H1 (cell line): ENCODE data around the gene RARRES2. TPM values are rescaled to one million over a fixed set of nuclear protein-coding genes. Genes with fewer than 3 reads are reported as not detected.

Source experiments
- CTCF ChIA-PET: fragments of 300-600 bp; sonication (Branson Sonifier 250); formaldehyde crosslinking; loops from one replicate; lab custom pipeline; 2021; ENCODE audit not compliant: partially characterized antibody; lab: Charles Lee
- POLR2A ChIA-PET: fragments of 300-600 bp; sonication (Branson Sonifier 250); formaldehyde crosslinking; loops from one replicate; lab custom pipeline; 2021; ENCODE audit warnings: inconsistent platforms; ENCODE audit not compliant: partially characterized antibody; lab: Charles Lee
- DNase-seq, 2 experiments: peaks; one replicate each; pipeline versions ENCODE4 v3.0.0 to v3.0.0-alpha.2; 2010 to 2022; ENCODE audit warnings: low spot score in 2 of 2, low read depth in 1 of 2, mixed read lengths in 1 of 2
- FAIRE-seq: peaks from 2 replicates; lab custom pipeline; 2011; peaks lifted over from hg19 to GRCh38; lab: Jason Lieb, UNC
- H2AFZ ChIP-seq: 2 replicates; pipeline ENCODE4 v1.8.1; 2012; ENCODE audit warnings: low read length, inconsistent platforms
- H2AK5ac ChIP-seq: 2 replicates; pipeline ENCODE4 v1.6.1; 2013; ENCODE audit warnings: low read depth, low read length
- H2BK120ac ChIP-seq: replicated peaks from 2 replicates; pipeline ENCODE3; 2013; ENCODE audit warnings: low read depth, low read length, inconsistent platforms
- H2BK12ac ChIP-seq: 2 replicates; pipeline ENCODE4 v1.6.1; 2013; ENCODE audit warnings: low read depth, low read length
- H2BK15ac ChIP-seq: 2 replicates; pipeline ENCODE4 v1.6.1; 2013; ENCODE audit warnings: low read length
- H2BK20ac ChIP-seq: 2 replicates; pipeline ENCODE4 v1.6.1; 2013; ENCODE audit warnings: low read length
- H2BK5ac ChIP-seq: 2 replicates; pipeline ENCODE4 v1.6.1; 2013; ENCODE audit warnings: low read depth, low read length
- H3K14ac ChIP-seq: 2 replicates; pipeline ENCODE4 v1.6.1; 2013; ENCODE audit warnings: inconsistent platforms; ENCODE audit not compliant: insufficient read length
- H3K18ac ChIP-seq: 2 replicates; pipeline ENCODE4 v1.6.1; 2013; ENCODE audit warnings: low read length; ENCODE audit errors: extremely low read depth
- H3K23ac ChIP-seq: 2 replicates; pipeline ENCODE4 v1.6.1; 2013; ENCODE audit warnings: inconsistent platforms; ENCODE audit not compliant: insufficient read length
- H3K23me2 ChIP-seq: 2 replicates; pipeline ENCODE4 v1.6.1; 2013; ENCODE audit warnings: low read depth, low read length
- H3K27ac ChIP-seq: 2 replicates; pipeline ENCODE4 v1.6.1; 2011; ENCODE audit warnings: low read depth, low read length, inconsistent platforms
- H3K27me3 ChIP-seq, 4 experiments: replicated peaks in 1 of 4; 1 replicate in 1 of 4; 2 replicates in 3 of 4; pipeline versions ENCODE4 v1.6.1 to v1.8.1; 2011 to 2013; ENCODE audit warnings: low read length in 3 of 4, mild to moderate bottlenecking in 3 of 4, inconsistent platforms in 2 of 4, mixed read lengths in 2 of 4, moderate library complexity in 1 of 4; ENCODE audit not compliant: control insufficient read depth in 3 of 4, insufficient read depth in 3 of 4; ENCODE audit errors: extremely low read depth in 1 of 4
- H3K36me3 ChIP-seq, 4 experiments: 2 replicates each; pipeline versions ENCODE4 v1.6.1 to v1.8.1; 2011 to 2013; ENCODE audit warnings: mild to moderate bottlenecking in 4 of 4, low read length in 3 of 4, moderate library complexity in 2 of 4, control low read depth in 1 of 4, inconsistent platforms in 1 of 4; ENCODE audit not compliant: insufficient read depth in 4 of 4, control insufficient read depth in 2 of 4
- H3K4ac ChIP-seq: replicated peaks from 2 replicates; pipeline ENCODE3; 2013; ENCODE audit warnings: low read length, low read depth, mixed read lengths, inconsistent platforms; ENCODE audit not compliant: insufficient read length
- H3K4me1 ChIP-seq, 4 experiments: replicated peaks in 1 of 4; 1 replicate in 1 of 4; 2 replicates in 3 of 4; pipeline versions ENCODE4 v1.6.1 to v1.8.1; 2011 to 2013; ENCODE audit warnings: low read length in 3 of 4, inconsistent platforms in 2 of 4, mixed read lengths in 1 of 4; ENCODE audit not compliant: insufficient read depth in 4 of 4, control insufficient read depth in 3 of 4
- H3K4me2 ChIP-seq, 2 experiments: 2 replicates each; pipeline versions ENCODE4 v1.6.1 to v1.8.1; 2011 to 2013; ENCODE audit warnings: low read depth in 2 of 2, low read length in 2 of 2, control low read depth in 1 of 2, inconsistent platforms in 1 of 2, mild to moderate bottlenecking in 1 of 2; ENCODE audit not compliant: insufficient read depth in 1 of 2
- H3K4me3 ChIP-seq, 4 experiments: fragments of 200-600, 300-600 bp in 1 of 4; sonication (generic), shearing (Covaris generic), sonication (Bioruptor Twin) in 1 of 4; 2 replicates each; pipeline versions ENCODE4 v1.5.1 to v1.8.1; 2011 to 2016; ENCODE audit warnings: low read length in 4 of 4, low read depth in 3 of 4, control low read depth in 2 of 4, inconsistent platforms in 2 of 4, mild to moderate bottlenecking in 2 of 4, mixed read lengths in 1 of 4, moderate library complexity in 1 of 4; ENCODE audit not compliant: insufficient read depth in 2 of 4; ENCODE audit errors: extremely low read depth in 1 of 4
- H3K56ac ChIP-seq: replicated peaks from 2 replicates; pipeline ENCODE3; 2013; ENCODE audit warnings: low read depth, mild to moderate bottlenecking, mixed read lengths, low read length, inconsistent platforms; ENCODE audit not compliant: insufficient read length
- H3K79me1 ChIP-seq: 2 replicates; pipeline ENCODE4 v1.6.1; 2013; ENCODE audit warnings: low read depth, low read length, control low read depth
- H3K79me2 ChIP-seq, 2 experiments: 2 replicates each; pipeline versions ENCODE4 v1.6.1 to v1.8.1; 2012 to 2013; ENCODE audit warnings: low read length in 2 of 2, mild to moderate bottlenecking in 2 of 2, inconsistent platforms in 1 of 2; ENCODE audit not compliant: insufficient read depth in 2 of 2, control insufficient read depth in 1 of 2
- H3K9ac ChIP-seq, 4 experiments: replicated peaks in 1 of 4; 1 replicate in 1 of 4; 2 replicates in 3 of 4; pipeline versions ENCODE4 v1.6.1 to v1.8.1; 2011 to 2013; ENCODE audit warnings: low read depth in 3 of 4, low read length in 3 of 4, control low read depth in 2 of 4, mild to moderate bottlenecking in 2 of 4, moderate library complexity in 2 of 4, inconsistent platforms in 1 of 4; ENCODE audit errors: extremely low read depth in 1 of 4
- H3K9me3 ChIP-seq, 2 experiments: 2 replicates each; pipeline versions ENCODE4 v1.6.1 to v1.8.1; 2012 to 2013; ENCODE audit warnings: mild to moderate bottlenecking in 2 of 2, moderate library complexity in 2 of 2, control low read depth in 1 of 2, inconsistent platforms in 1 of 2, low read depth in 1 of 2, low read length in 1 of 2, mixed read lengths in 1 of 2; ENCODE audit not compliant: insufficient read depth in 2 of 2
- H4K20me1 ChIP-seq, 2 experiments: replicated peaks in 1 of 2; 2 replicates each; pipeline versions ENCODE3 to v1.8.1; 2011 to 2013; ENCODE audit warnings: inconsistent platforms in 2 of 2, low read length in 2 of 2, mild to moderate bottlenecking in 1 of 2; ENCODE audit not compliant: insufficient read depth in 2 of 2, control insufficient read depth in 1 of 2
- H4K5ac ChIP-seq: 2 replicates; pipeline ENCODE4 v1.6.1; 2013; ENCODE audit warnings: low read length, low read depth, mixed read lengths, inconsistent platforms; ENCODE audit not compliant: insufficient read length
- H4K8ac ChIP-seq: 2 replicates; pipeline ENCODE4 v1.8.0; 2013; ENCODE audit warnings: mild to moderate bottlenecking, moderate library complexity, low read length, inconsistent platforms; ENCODE audit not compliant: insufficient read depth; ENCODE audit errors: extremely low read depth
- H4K91ac ChIP-seq: replicated peaks from 2 replicates; pipeline ENCODE3; 2013; ENCODE audit warnings: low read length, mixed read lengths, inconsistent platforms; ENCODE audit not compliant: insufficient read length
- ATF3 ChIP-seq: IDR thresholded peaks from 2 replicates; pipeline ENCODE4 v1.6.1; 2011; ENCODE audit warnings: low read depth, mild to moderate bottlenecking, low read length; ENCODE audit not compliant: insufficient read depth
- BRCA1 ChIP-seq: IDR thresholded peaks from 2 replicates; pipeline ENCODE4 v1.6.1; 2012; ENCODE audit warnings: low read depth, low read length, improper control_type of control experiment
- HDAC6 ChIP-seq: IDR thresholded peaks from one replicate; pipeline ENCODE4 v1.7.1; 2012; ENCODE audit warnings: low read depth, mild to moderate bottlenecking, inconsistent platforms, low read length, moderate library complexity
- MAFK ChIP-seq: IDR thresholded peaks from 2 replicates; pipeline ENCODE4 v1.6.1; 2012; ENCODE audit warnings: low read depth, mild to moderate bottlenecking, improper control_type of control experiment, low read length
- MAX ChIP-seq: IDR thresholded peaks from 2 replicates; pipeline ENCODE4 v1.6.1; 2012; ENCODE audit warnings: inconsistent platforms
- PHF8 ChIP-seq: fragments of 200-600 bp; sonication (generic); conservative IDR thresholded peaks from 2 replicates; pipeline ENCODE4 v1.7.1; 2012; ENCODE audit warnings: low read depth, mild to moderate bottlenecking, inconsistent platforms, low read length, moderate library complexity
- RAD21 ChIP-seq, 2 experiments: IDR thresholded peaks in 1 of 2; conservative IDR thresholded peaks in 1 of 2; 2 replicates each; pipeline ENCODE4 v1.6.1; 2011; ENCODE audit warnings: low read depth in 2 of 2, low read length in 2 of 2, improper control_type of control experiment in 1 of 2, inconsistent platforms in 1 of 2, mild to moderate bottlenecking in 1 of 2, moderate library complexity in 1 of 2
- RFX5 ChIP-seq: IDR thresholded peaks from 2 replicates; pipeline ENCODE4 v1.6.1; 2011; ENCODE audit warnings: low read depth, low read length, improper control_type of control experiment, borderline replicate concordance
- RNF2 ChIP-seq: fragments of 200-900, 300-1000 bp; sonication (generic); IDR thresholded peaks from 2 replicates; pipeline ENCODE4 v1.7.1; 2016; ENCODE audit warnings: borderline replicate concordance, low read depth, mild to moderate bottlenecking, antibody characterized with exemption, low read length; ENCODE audit not compliant: poor library complexity, severe bottlenecking; ENCODE audit errors: missing control alignments
- SP2 ChIP-seq: IDR thresholded peaks from 2 replicates; pipeline ENCODE4 v1.6.1; 2012; ENCODE audit warnings: mild to moderate bottlenecking, low read length, inconsistent platforms
- TCF12 ChIP-seq: IDR thresholded peaks from 2 replicates; pipeline ENCODE4 v1.6.1; 2011; ENCODE audit warnings: low read depth, mild to moderate bottlenecking, low read length
- WGBS, 2 experiments: shearing (Covaris generic) in 1 of 2; methylation state at CpG; one replicate each; pipeline versions ENCODE4 v1.1.6 to v1.1.7; 2013 to 2015; ENCODE audit warnings: low lambda C conversion rate in 2 of 2, mixed read lengths in 2 of 2, inconsistent platforms in 1 of 2, low coverage in 1 of 2, missing lambda C conversion rate in 1 of 2; ENCODE audit not compliant: insufficient replicate concordance in 2 of 2, insufficient coverage in 1 of 2, insufficient read length in 1 of 2; ENCODE audit errors: extremely low coverage in 1 of 2, missing lambda C conversion rate in 1 of 2; 5-methylcytosine and 5-hydroxymethylcytosine counted together
- polyA plus RNA-seq, 7 experiments: library from polyadenylated mRNA; depleted of rRNA in 3 of 7; stranded (reverse) in 5 of 7; unstranded in 2 of 7; fragments of >200 nt in 5 of 7; fragments of 200-250 nt in 2 of 7; gene quantifications; 1 replicate in 5 of 7; 2 replicates in 1 of 7; 4 replicates in 1 of 7; pipeline versions ENCODE4 v1.2.1 to v1.2.3, GENCODE V29; 2011 to 2013; ENCODE audit warnings: missing spikeins in 2 of 7, mixed read lengths in 2 of 7
- total RNA-seq: library from RNA; stranded (reverse); fragmentation: NEBNext Ultra II Directional; extraction: Animal tissue kit (Norgen Biotek cat#: 25700); gene quantifications from 2 replicates; pipeline ENCODE4 v1.2.1, GENCODE V29; 2021

Gene RARRES2
- total and polyA plus RNA-seq, 2 of the 8 experiments (the other 6 are each of a cell fraction or from before 2014, with no cell fraction given) = 254 to 441 TPM

GRCh38 chr7:150313870-150314269, 27.6 kb downstream of the RARRES2 start:
- peaks cover 0 to 4% (median 0%) of the 10 kb centered on the region in 4 experiments; a peak in 2 of 7 replicates for H3K27me3 ChIP-seq
- H3K79me1 ChIP-seq = no peaks in the 10 kb centered on the region
- no peak overlapping the region for H3K9ac ChIP-seq
- H3K9me3 ChIP-seq = no peaks in the 10 kb centered on the region
- DNase-seq (no peak), FAIRE-seq (no peak)
- no peak overlapping the region for H4K8ac ChIP-seq
- no peak overlapping the region for H3K23ac ChIP-seq
- H4K91ac ChIP-seq = peak overlapping the region; percentile 67
- H3K4me2 ChIP-seq = no peak overlapping the region; a peak in 1 of 4 replicates
- no peak overlapping the region for H2BK120ac ChIP-seq
- H3K79me2 ChIP-seq = no peaks in the 10 kb centered on the region
- no peak overlapping the region for H3K4me3 ChIP-seq
- no peak overlapping the region; the same call in 1 of the 2 replicates for H2BK20ac ChIP-seq
- H3K14ac ChIP-seq = no peak overlapping the region
- no peak overlapping the region; the same call in 1 of the 2 replicates for H2BK12ac ChIP-seq
- H3K18ac ChIP-seq = no peak overlapping the region
- H3K23me2 ChIP-seq = no peaks in the 10 kb centered on the region; the same call in 1 of the 2 replicates
- H3K36me3 ChIP-seq = no peaks in the 10 kb centered on the region
- H3K56ac ChIP-seq = no peak overlapping the region
- H4K5ac ChIP-seq = no peak overlapping the region
- no peak overlapping the region for H3K27ac ChIP-seq
- peaks cover 0 to 22% (median 11%) of the 10 kb centered on the region in 4 experiments; a peak in 6 of 7 replicates for H3K4me1 ChIP-seq
- CTCF ChIA-PET = interaction anchor here (0.9 to 2.1 kb wide), 11 partner anchors 10 to 135 kb away, joined by 3 to 7 read pairs (median 3); partner anchors contain the start of genes ACTR3C and LRRC61
- POLR2A ChIA-PET = interaction anchor here (1.0 kb wide), 2 partner anchors 55 to 56 kb away, joined by 3 to 4 read pairs; partner anchors contain the start of gene REPIN1
- no peak overlapping the region for H3K4ac ChIP-seq
- WGBS, 2 experiments = 90% methylated on average over 6 of the region's 6 CpGs; no CpG with 5 or more reads in 1 of the 2 experiments
- TF ChIP-seq RFX5 = no peak
- TF ChIP-seq SP2 = no peak
- TF ChIP-seq RNF2 = no peak
- TF ChIP-seq ATF3 = no peak
- no peak for TF ChIP-seq BRCA1
- TF ChIP-seq MAFK = no peak
- TF ChIP-seq RAD21 (IDR thresholded peaks at IDR 0.05 in 1 of 2, conservative IDR thresholded peaks at IDR 0.05 in 1 of 2; ENCODE audit: low read depth in 2 of 2, low read length in 2 of 2) = no peak
- TF ChIP-seq MAX = no peak
- no peak for TF ChIP-seq TCF12
- no peak for TF ChIP-seq PHF8
- TF ChIP-seq HDAC6 = no peak
- no peak overlapping the region; the same call in 1 of the 2 replicates for H2BK5ac ChIP-seq
- H2AK5ac ChIP-seq = no peak overlapping the region
- H2AFZ ChIP-seq = no peak overlapping the region
- H2BK15ac ChIP-seq = 0 out of 2 replicates have a peak overlapping the region, but pooled peaks have one; percentile 65
- H4K20me1 ChIP-seq = no peaks in the 10 kb centered on the region
